Breast epithelium (tissue), 4 donors: ENCODE measurements around the gene TMEM245. TPM values are rescaled to one million over a fixed set of nuclear protein-coding genes. Genes with fewer than 3 reads are reported as not detected.

Source experiments
- DNase-seq, 2 donors: peaks; one replicate each; pipeline ENCODE4 v3.0.0-alpha.2; 2019; ENCODE audit warnings: low spot score in 2 of 2
- H3K27ac ChIP-seq, 2 donors: fragments of 200-600 bp; sonication (generic) in 1 of 2; one replicate each; pipeline ENCODE4 v1.5.1; 2016 to 2019; ENCODE audit warnings: mild to moderate bottlenecking in 1 of 2
- H3K27me3 ChIP-seq, 2 donors: fragments of 200-600 bp; sonication (generic) in 1 of 2; one replicate each; pipeline versions ENCODE4 v1.5.1 to v1.6.0; 2017 to 2019; ENCODE audit warnings: control low read depth in 1 of 2, mild to moderate bottlenecking in 1 of 2
- H3K36me3 ChIP-seq: fragments of 200-600 bp; one replicate; pipeline ENCODE4 v1.5.1; 2019
- H3K4me1 ChIP-seq, 2 donors: fragments of 200-600 bp; sonication (generic); one replicate each; pipeline ENCODE4 v1.5.1; 2016 to 2019; ENCODE audit warnings: control low read depth in 1 of 2
- H3K4me3 ChIP-seq, 3 donors: fragments of 200-600 bp; sonication (generic); 1 replicate in 2 of 3; 2 replicates in 1 of 3; pipeline ENCODE4 v1.5.1; 2016 to 2019; ENCODE audit warnings: mild to moderate bottlenecking in 3 of 3, moderate library complexity in 2 of 3
- H3K9me3 ChIP-seq, 2 donors: fragments of 200-600 bp; sonication (generic) in 1 of 2; one replicate each; pipeline ENCODE4 v1.5.1; 2016 to 2019; ENCODE audit warnings: control low read depth in 1 of 2
- CTCF ChIP-seq, 3 donors: fragments of 450-650 bp; IDR thresholded peaks; one replicate each; pipeline ENCODE4 v1.5.1; 2016 to 2017; ENCODE audit warnings: antibody characterized with exemption in 3 of 3, mild to moderate bottlenecking in 3 of 3, moderate library complexity in 3 of 3
- POLR2A ChIP-seq: fragments of 450-650 bp; IDR thresholded peaks from one replicate; pipeline ENCODE4 v1.6.1; 2016; ENCODE audit warnings: antibody characterized with exemption, mild to moderate bottlenecking, moderate library complexity
- POLR2AphosphoS5 ChIP-seq, 3 donors: sonication (generic); formaldehyde crosslinking; IDR thresholded peaks; one replicate each; pipeline ENCODE4 v1.6.1; 2017; ENCODE audit warnings: antibody characterized with exemption in 3 of 3
- intact Hi-C: fragments of 100-400 bp; cut with DNase I; formaldehyde crosslinking; loops from one replicate; pipeline ENCODE4 v1.15.1; 2023; ENCODE audit warnings: low total_unique reads
- total RNA-seq, 3 donors: library from RNA; depleted of rRNA; stranded (reverse); fragments of >200 nt; gene quantifications; one replicate each; pipeline ENCODE4 v1.1.0, GENCODE V29; 2016

TMEM245 gene
- total RNA-seq, 3 donors from 2014 or later = 47.5 to 95.7 (median 74.9) TPM

DNA sequence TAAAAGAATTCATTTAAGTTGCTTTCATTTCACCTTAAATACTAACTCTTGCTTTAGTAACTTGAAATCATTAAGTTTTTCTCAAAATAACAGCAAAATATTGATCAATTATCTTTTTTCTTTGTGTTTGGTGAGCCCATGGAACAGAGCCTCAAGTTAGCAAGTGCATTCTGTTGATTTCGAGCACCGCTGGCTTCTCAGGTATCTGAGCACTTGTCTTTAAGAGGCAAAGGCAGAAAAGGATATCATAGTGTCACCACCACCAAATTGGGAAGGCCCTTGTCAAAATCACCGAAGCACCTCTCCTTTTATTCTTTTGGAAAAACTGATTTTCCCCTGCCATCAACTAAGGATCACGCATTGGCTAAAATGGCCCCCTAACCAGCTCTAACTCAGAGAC is 89.3 kb downstream of the TMEM245 start:
- H3K4me1 ChIP-seq = no peaks in the 10 kb centered on the region
- no peak for TF ChIP-seq POLR2AphosphoS5 (IDR thresholded peaks at IDR 0.05)
- TF ChIP-seq POLR2A = no peak
- no peak for TF ChIP-seq CTCF (IDR thresholded peaks at IDR 0.05)
- H3K4me3 ChIP-seq = no peak overlapping the region
- no peaks in the 10 kb centered on the region for H3K27me3 ChIP-seq
- no peaks in the 10 kb centered on the region for H3K36me3 ChIP-seq
- no peak overlapping the region for H3K27ac ChIP-seq
- H3K9me3 ChIP-seq = no peaks in the 10 kb centered on the region
- intact Hi-C loops = no loop called here
- no peak for DNase-seq

DNA sequence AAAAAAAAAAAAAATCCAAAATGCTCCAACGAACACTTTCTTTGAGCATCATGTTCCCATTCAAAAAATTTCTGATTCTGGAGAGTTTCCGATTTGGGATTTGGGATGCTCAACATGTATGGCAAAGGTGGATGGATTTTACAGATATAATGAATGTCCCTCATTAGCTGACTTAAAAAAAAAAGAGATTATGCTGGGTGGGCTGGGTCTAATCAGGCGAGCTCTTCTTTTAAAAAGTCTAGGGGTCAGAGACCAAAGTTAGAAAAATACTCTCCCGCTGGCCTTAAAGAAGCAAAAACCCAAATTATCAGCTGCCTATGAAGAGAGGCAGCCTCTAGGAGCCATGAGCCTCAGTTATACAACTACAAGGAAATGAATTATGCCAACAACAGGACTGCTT is 91.3 kb downstream of the TMEM245 start:
- Histone ChIP-seq H3K27ac (no peak overlapping the region), H3K4me1 (no peaks in the 10 kb centered on the region), H3K27me3 (no peaks in the 10 kb centered on the region), H3K36me3 (no peaks in the 10 kb centered on the region), H3K4me3 (no peak overlapping the region), H3K9me3 (no peaks in the 10 kb centered on the region)
- DNase-seq = no peak
- TF ChIP-seq POLR2AphosphoS5 (IDR thresholded peaks at IDR 0.05) = no peak
- TF ChIP-seq CTCF (IDR thresholded peaks at IDR 0.05) = no peak
- no peak for TF ChIP-seq POLR2A
- intact Hi-C loops = no loop called here

GRCh38 chr9:109027176-109027575 is 92.6 kb downstream of the TMEM245 start:
- intact Hi-C loops = no loop called here
- Histone ChIP-seq H3K27ac (no peak overlapping the region), H3K36me3 (no peaks in the 10 kb centered on the region), H3K4me3 (no peak overlapping the region), H3K4me1 (no peaks in the 10 kb centered on the region), H3K27me3 (no peaks in the 10 kb centered on the region), H3K9me3 (no peaks in the 10 kb centered on the region)
- DNase-seq = no peak
- TF ChIP-seq CTCF (IDR thresholded peaks at IDR 0.05) (no peak), POLR2AphosphoS5 (IDR thresholded peaks at IDR 0.05) (no peak), POLR2A (no peak)

DNA sequence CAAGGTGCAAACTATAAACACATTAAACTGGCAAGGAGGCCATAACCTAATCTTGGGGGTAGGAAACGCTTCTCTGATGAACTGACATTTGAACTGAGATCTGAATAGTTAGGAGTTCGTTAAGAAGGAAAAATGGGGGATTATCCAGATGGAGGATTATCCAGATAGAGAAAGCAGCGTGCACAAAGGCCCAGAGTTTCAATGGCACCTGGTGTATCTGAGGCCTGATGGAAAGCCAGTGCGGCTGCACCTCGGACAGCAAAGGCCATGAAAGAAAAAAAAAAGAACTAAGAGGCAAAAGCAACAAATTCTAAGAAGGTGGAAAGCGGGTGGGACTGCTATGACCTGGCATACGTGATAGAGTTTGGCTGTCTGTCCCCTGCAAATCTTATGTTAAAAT is 93.4 kb downstream of the TMEM245 start:
- DNase-seq = no peak
- Histone ChIP-seq H3K27ac (no peak overlapping the region), H3K9me3 (no peaks in the 10 kb centered on the region), H3K4me1 (no peaks in the 10 kb centered on the region), H3K27me3 (no peaks in the 10 kb centered on the region), H3K4me3 (no peak overlapping the region), H3K36me3 (no peaks in the 10 kb centered on the region)
- TF ChIP-seq POLR2AphosphoS5 (IDR thresholded peaks at IDR 0.05) (no peak), POLR2A (no peak), CTCF (IDR thresholded peaks at IDR 0.05) (no peak)
- intact Hi-C loops = no loop called here

- no peak for TF ChIP-seq CTCF (IDR thresholded peaks at IDR 0.05)
- no peak for TF ChIP-seq POLR2AphosphoS5 (IDR thresholded peaks at IDR 0.05)
- TF ChIP-seq POLR2A = no peak
- H3K36me3 ChIP-seq = no peaks in the 10 kb centered on the region
- no peaks in the 10 kb centered on the region for H3K4me1 ChIP-seq
- H3K27ac ChIP-seq = no peak overlapping the region
- no peaks in the 10 kb centered on the region for H3K27me3 ChIP-seq
- no peak for DNase-seq
- intact Hi-C loops = no loop called here
- H3K4me3 ChIP-seq = no peak overlapping the region
- no peaks in the 10 kb centered on the region for H3K9me3 ChIP-seq
Measured at GRCh38 chr9:109022873-109023272, 96.9 kb downstream of the TMEM245 start.
